Ramos (cell line): Measurements from ENCODE around the gene ACTN4.

Source experiments
- in situ Hi-C: fragments of 300-500 bp; cut with MboI; formaldehyde crosslinking; loops from one replicate; pipeline ENCODE4 v1.14.3; 2022; ENCODE audit warnings: low sequenced_read_pairs; ENCODE audit not compliant: unreplicated experiment

ACTN4 gene

GRCh38 chr19:38657633-38658222 lies 10.3 kb downstream of the ACTN4 start:
- in situ Hi-C loops = no loop called here

- in situ Hi-C loops = no loop called here
Measured at GRCh38 chr19:38658462-38659306, 11.2 kb downstream of the ACTN4 start.

GRCh38 chr19:38660724-38661123 lies 13.3 kb downstream of the ACTN4 start:
- in situ Hi-C loops = no loop called here

- in situ Hi-C loops = no loop called here
Measured at GRCh38 chr19:38661136-38661535, 13.7 kb downstream of the ACTN4 start.

- in situ Hi-C loops = no loop called here
Measured at GRCh38 chr19:38661996-38662395, 14.5 kb downstream of the ACTN4 start.

- in situ Hi-C loops = no loop called here
Measured at GRCh38 chr19:38662537-38663155, 15.2 kb downstream of the ACTN4 start.

- in situ Hi-C loops = no loop called here
Measured at GRCh38 chr19:38663156-38663651, 15.8 kb downstream of the ACTN4 start.

- in situ Hi-C loops = no loop called here
Measured at GRCh38 chr19:38663957-38664502, 16.6 kb downstream of the ACTN4 start.

- in situ Hi-C loops = no loop called here
Measured at GRCh38 chr19:38664503-38665211, 17.2 kb downstream of the ACTN4 start.

GRCh38 chr19:38665219-38665931 lies 17.9 kb downstream of the ACTN4 start:
- in situ Hi-C loops = no loop called here

- in situ Hi-C loops = no loop called here
Measured at GRCh38 chr19:38665950-38666662, 18.7 kb downstream of the ACTN4 start.

GRCh38 chr19:38666663-38667511 lies 19.4 kb downstream of the ACTN4 start:
- in situ Hi-C loops = no loop called here

- in situ Hi-C loops = no loop called here
Measured at GRCh38 chr19:38667661-38668171, 20.3 kb downstream of the ACTN4 start.

- in situ Hi-C loops = no loop called here
Measured at GRCh38 chr19:38669552-38669951, 22.1 kb downstream of the ACTN4 start.

GRCh38 chr19:38670921-38671398 lies 23.5 kb downstream of the ACTN4 start:
- in situ Hi-C loops = no loop called here

GRCh38 chr19:38671654-38672053 lies 24.2 kb downstream of the ACTN4 start:
- in situ Hi-C loops = no loop called here

- in situ Hi-C loops = no loop called here
Measured at GRCh38 chr19:38673030-38673429, 25.6 kb downstream of the ACTN4 start.
